Keratinocyte (primary cell): Measurements from ENCODE around the gene PPY. TPM values are rescaled to one million over a fixed set of nuclear protein-coding genes. Genes with fewer than 3 reads are reported as not detected.
A peak's percentile ranks its signal among the peaks of the same experiment; 100 is the strongest.
"Not testable (repeated sequence)": the region's sequence is repeated elsewhere in the genome, so short reads cannot be mapped to it uniquely, and the experiment has no call there.

Experiments
- DNase-seq: peaks from one replicate; pipeline ENCODE4 v3.0.0-alpha.2; 2011; ENCODE audit warnings: low read depth, missing footprints, low spot score
- FAIRE-seq: peaks from 2 replicates; lab custom pipeline; 2011; peaks lifted over from hg19 to GRCh38; lab: Jason Lieb, UNC
- H2AFZ ChIP-seq: 2 replicates; pipeline ENCODE4 v1.6.0; 2012; ENCODE audit warnings: low read length, control low read depth, inconsistent platforms; ENCODE audit not compliant: control insufficient read depth
- H3K27ac ChIP-seq: 2 replicates; pipeline ENCODE4 v1.5.1; 2011; ENCODE audit warnings: low read length; ENCODE audit not compliant: control insufficient read depth, insufficient read depth
- H3K27me3 ChIP-seq: 3 replicates; pipeline ENCODE4 v1.6.0; 2011; ENCODE audit warnings: low read length; ENCODE audit not compliant: control insufficient read depth, insufficient read depth; ENCODE audit errors: extremely low read depth
- H3K36me3 ChIP-seq, 2 experiments: 2 replicates in 1 of 2; 3 replicates in 1 of 2; pipeline ENCODE4 v1.5.1; 2011; ENCODE audit warnings: low read length in 2 of 2, mild to moderate bottlenecking in 1 of 2; ENCODE audit not compliant: control insufficient read depth in 2 of 2, insufficient read depth in 2 of 2; ENCODE audit errors: extremely low read depth in 1 of 2
- H3K4me1 ChIP-seq: 3 replicates; pipeline ENCODE4 v1.5.1; 2011; ENCODE audit warnings: low read length; ENCODE audit not compliant: control insufficient read depth, insufficient read depth; ENCODE audit errors: extremely low read depth
- H3K4me2 ChIP-seq: 3 replicates; pipeline ENCODE4 v1.6.0; 2011; ENCODE audit warnings: low read depth, low read length; ENCODE audit not compliant: control insufficient read depth, insufficient read depth; ENCODE audit errors: extremely low read depth
- H3K4me3 ChIP-seq, 3 experiments: fragments of 200-600 bp in 1 of 3; sonication (generic) in 1 of 3; 2 replicates in 2 of 3; 3 replicates in 1 of 3; pipeline ENCODE4 v1.5.1; 2011 to 2016; ENCODE audit warnings: low read length in 3 of 3, mild to moderate bottlenecking in 3 of 3, control low read depth in 2 of 3, inconsistent platforms in 1 of 3, low read depth in 1 of 3, mixed read lengths in 1 of 3, mixed run types in 1 of 3, moderate library complexity in 1 of 3; ENCODE audit not compliant: control insufficient read depth in 2 of 3, insufficient read depth in 2 of 3; ENCODE audit errors: extremely low read depth in 1 of 3
- H3K79me2 ChIP-seq: 2 replicates; pipeline ENCODE4 v1.6.0; 2012; ENCODE audit warnings: low read length; ENCODE audit not compliant: control insufficient read depth, insufficient read depth
- H3K9ac ChIP-seq: 3 replicates; pipeline ENCODE4 v1.6.0; 2011; ENCODE audit warnings: low read length; ENCODE audit not compliant: control insufficient read depth, insufficient read depth; ENCODE audit errors: extremely low read depth
- H3K9me1 ChIP-seq: 3 replicates; pipeline ENCODE4 v1.6.0; 2011; ENCODE audit warnings: low read length; ENCODE audit not compliant: control insufficient read depth, insufficient read depth; ENCODE audit errors: extremely low read depth
- H3K9me3 ChIP-seq: 2 replicates; pipeline ENCODE4 v1.5.1; 2012; ENCODE audit warnings: low read depth, low read length; ENCODE audit not compliant: control insufficient read depth
- H4K20me1 ChIP-seq: 3 replicates; pipeline ENCODE4 v1.6.0; 2011; ENCODE audit warnings: low read length; ENCODE audit not compliant: control insufficient read depth, insufficient read depth; ENCODE audit errors: extremely low read depth
- CTCF ChIP-seq, 3 experiments: IDR thresholded peaks in 1 of 3; conservative IDR thresholded peaks in 1 of 3; optimal IDR thresholded peaks in 1 of 3; 2 replicates in 2 of 3; 3 replicates in 1 of 3; pipeline versions ENCODE3 to v1.5.1; 2011; ENCODE audit warnings: low read length in 3 of 3, mild to moderate bottlenecking in 3 of 3, moderate library complexity in 2 of 3, control low read depth in 1 of 3, inconsistent platforms in 1 of 3; ENCODE audit not compliant: insufficient read depth in 2 of 3; ENCODE audit errors: extremely low read depth in 1 of 3
- EZH2 ChIP-seq: IDR thresholded peaks from one replicate; pipeline ENCODE4 v1.6.1; 2012; ENCODE audit warnings: inconsistent platforms, mild to moderate bottlenecking, low read length, moderate library complexity
- dilution Hi-C: fragments of 300-500 bp; cut with MboI; formaldehyde crosslinking; loops from one replicate; pipeline ENCODE4 v1.7.0; 2020; ENCODE audit warnings: low sequenced_read_pairs; ENCODE audit not compliant: extremely low pct_ligation_motif_present
- polyA plus RNA-seq, 5 experiments: library from polyadenylated mRNA; depleted of rRNA in 3 of 5; stranded (reverse) in 3 of 5; stranded (forward) in 1 of 5; unstranded in 1 of 5; fragments of >200 nt; gene quantifications; 1 replicate in 1 of 5; 2 replicates in 3 of 5; 3 replicates in 1 of 5; pipeline versions ENCODE4 v1.2.1 to v1.2.3, GENCODE V29; 2011 to 2012; ENCODE audit warnings: missing spikeins in 2 of 5, low read depth in 1 of 5, low replicate concordance in 1 of 5

PPY gene
- polyA plus RNA-seq, 1 donor (not counting 4 experiments of a cell fraction or from before 2014, with no cell fraction given), result not detected

- H3K79me2 ChIP-seq, H4K20me1 ChIP-seq, H3K9me1 ChIP-seq, H3K27ac ChIP-seq, H3K4me2 ChIP-seq, H3K9me3 ChIP-seq, H3K36me3 ChIP-seq, H3K9ac ChIP-seq, FAIRE-seq, dilution Hi-C loops, H3K27me3 ChIP-seq, H2AFZ ChIP-seq, DNase-seq, H3K4me3 ChIP-seq, H3K4me1 ChIP-seq: not testable (repeated sequence)
Measured at GRCh38 chr17:43971436-43971835, 29.2 kb upstream of the PPY start.

- no peak overlapping the region for H3K9ac ChIP-seq
- no peak for TF ChIP-seq CTCF (optimal IDR thresholded peaks at IDR 0.05 in 1 of 3, IDR thresholded peaks at IDR 0.05 in 1 of 3, conservative IDR thresholded peaks at IDR 0.05 in 1 of 3; ENCODE audit: extremely low read depth in 1 of 3, insufficient read depth in 2 of 3, low read length in 3 of 3)
- no peak for TF ChIP-seq EZH2
- no peak overlapping the region for H3K27ac ChIP-seq
- peaks cover 5% of the 10 kb centered on the region for H3K27me3 ChIP-seq
- no peak for FAIRE-seq
- H3K4me2 ChIP-seq, result no peak overlapping the region
- H3K9me1 ChIP-seq, result no peaks in the 10 kb centered on the region
- H3K79me2 ChIP-seq, result no peaks in the 10 kb centered on the region
- no peak overlapping the region for H3K4me3 ChIP-seq
- H3K9me3 ChIP-seq, result no peaks in the 10 kb centered on the region
- no peaks in the 10 kb centered on the region for H3K4me1 ChIP-seq
- no peaks in the 10 kb centered on the region for H4K20me1 ChIP-seq
- DNase-seq, result no peak
- H2AFZ ChIP-seq, result no peak overlapping the region
- dilution Hi-C loops, result no loop called here
- no peaks in the 10 kb centered on the region for H3K36me3 ChIP-seq
Measured at GRCh38 chr17:43970366-43970765, 28.1 kb upstream of the PPY start.

GRCh38 chr17:43967251-43967875, 25.1 kb upstream of the PPY start:
- Histone ChIP-seq H3K9me1 (no peaks in the 10 kb centered on the region), H3K27me3 (no peaks in the 10 kb centered on the region), H3K27ac (no peak overlapping the region), H3K4me2 (peak overlapping the region; percentile 34), H3K4me1 (no peaks in the 10 kb centered on the region), H3K9ac (no peak overlapping the region), H2AFZ (peak overlapping the region; percentile 36), H4K20me1 (no peaks in the 10 kb centered on the region), H3K4me3 (no peak overlapping the region), H3K79me2 (no peaks in the 10 kb centered on the region), H3K36me3 (no peaks in the 10 kb centered on the region), H3K9me3 (no peaks in the 10 kb centered on the region)
- FAIRE-seq, result no peak
- dilution Hi-C loops, result no loop called here
- no peak for DNase-seq
- TF ChIP-seq CTCF (optimal IDR thresholded peaks at IDR 0.05 in 1 of 3, IDR thresholded peaks at IDR 0.05 in 1 of 3, conservative IDR thresholded peaks at IDR 0.05 in 1 of 3; ENCODE audit: extremely low read depth in 1 of 3, insufficient read depth in 2 of 3, low read length in 3 of 3) (no peak), EZH2 (no peak)
